Endothelial cell of umbilical vein (primary cell): Measurements from ENCODE around the gene SNTA1. TPM values are rescaled to one million over a fixed set of nuclear protein-coding genes. Genes with fewer than 3 reads are reported as not detected.
A peak's percentile ranks its signal among the peaks of the same experiment; 100 is the strongest.

Experiments
- BruUV-seq: library from RNA; stranded (reverse); fragments of 400-500 nt; replicated peaks from 2 replicates; lab custom pipeline; 2021; lab: Mats Ljungman, UMichigan
- CTCF ChIA-PET: fragments of 300-600, 350-600 bp; sonication (Branson Sonifier 250); formaldehyde crosslinking; loops from one replicate; lab custom pipeline; 2021; ENCODE audit warnings: antibody characterized with exemption, inconsistent platforms; lab: Charles Lee
- POLR2A ChIA-PET: fragments of 300-600, 350-600 bp; sonication (Branson Sonifier 250); formaldehyde crosslinking; loops from one replicate; lab custom pipeline; 2021; ENCODE audit warnings: antibody characterized with exemption, inconsistent platforms; lab: Charles Lee
- DNase-seq: peaks from one replicate; pipeline ENCODE4 v3.0.0-alpha.2; 2011; ENCODE audit warnings: low read depth, low spot score
- FAIRE-seq: peaks from 2 replicates; lab custom pipeline; 2011; peaks lifted over from hg19 to GRCh38; lab: Jason Lieb, UNC
- H2AFZ ChIP-seq: 2 replicates; pipeline ENCODE4 v1.6.0; 2012; ENCODE audit warnings: low read depth, low read length, control low read depth, inconsistent platforms
- H3K27ac ChIP-seq: 2 replicates; pipeline ENCODE4 v1.5.1; 2011; ENCODE audit warnings: low read depth, mild to moderate bottlenecking, control low read depth, low read length, moderate library complexity; ENCODE audit not compliant: insufficient read depth
- H3K27me3 ChIP-seq, 2 experiments: 2 replicates each; pipeline versions ENCODE4 v1.6.0 to v1.6.1; 2011; ENCODE audit warnings: low read length in 2 of 2, mixed read lengths in 1 of 2; ENCODE audit not compliant: control insufficient read depth in 2 of 2, insufficient read depth in 2 of 2
- H3K36me3 ChIP-seq, 2 experiments: 2 replicates in 1 of 2; 3 replicates in 1 of 2; pipeline ENCODE4 v1.5.1; 2011; ENCODE audit warnings: low read length in 2 of 2, mild to moderate bottlenecking in 1 of 2, moderate library complexity in 1 of 2; ENCODE audit not compliant: control insufficient read depth in 2 of 2, insufficient read depth in 2 of 2; ENCODE audit errors: extremely low read depth in 1 of 2
- H3K4me1 ChIP-seq: 3 replicates; pipeline ENCODE4 v1.5.1; 2011; ENCODE audit warnings: mild to moderate bottlenecking, low read length; ENCODE audit not compliant: control insufficient read depth, insufficient read depth; ENCODE audit errors: extremely low read depth
- H3K4me2 ChIP-seq: 2 replicates; pipeline ENCODE4 v1.6.1; 2011; ENCODE audit warnings: low read length, control low read depth, mixed read lengths; ENCODE audit not compliant: insufficient read depth
- H3K4me3 ChIP-seq, 3 experiments: fragments of 200-600 bp in 1 of 3; sonication (generic), shearing (Covaris generic) in 1 of 3; replicated peaks in 1 of 3; 2 replicates each; pipeline ENCODE4 v1.5.1; 2011 to 2016; ENCODE audit warnings: control low read depth in 3 of 3, low read length in 3 of 3, mild to moderate bottlenecking in 2 of 3, inconsistent platforms in 1 of 3, low read depth in 1 of 3, moderate library complexity in 1 of 3; ENCODE audit not compliant: insufficient read depth in 1 of 3
- H3K79me2 ChIP-seq: 2 replicates; pipeline ENCODE4 v1.6.0; 2012; ENCODE audit warnings: low read length, inconsistent platforms; ENCODE audit not compliant: control insufficient read depth, insufficient read depth
- H3K9ac ChIP-seq: replicated peaks from 2 replicates; pipeline ENCODE3; 2011; ENCODE audit warnings: low read length, control low read depth; ENCODE audit not compliant: insufficient read depth; ENCODE audit errors: extremely low read depth
- H3K9me1 ChIP-seq: replicated peaks from 3 replicates; pipeline ENCODE4 v1.6.0; 2011; ENCODE audit warnings: mild to moderate bottlenecking, low read length; ENCODE audit not compliant: control insufficient read depth, insufficient read depth; ENCODE audit errors: extremely low read depth
- H3K9me3 ChIP-seq: replicated peaks from 2 replicates; pipeline ENCODE4 v1.5.1; 2012; ENCODE audit warnings: low read length, inconsistent platforms; ENCODE audit not compliant: control insufficient read depth, insufficient read depth
- H4K20me1 ChIP-seq: replicated peaks from 2 replicates; pipeline ENCODE3; 2011; ENCODE audit warnings: mild to moderate bottlenecking, low read length; ENCODE audit not compliant: control insufficient read depth, insufficient read depth; ENCODE audit errors: extremely low read depth
- EZH2 ChIP-seq: IDR thresholded peaks from 2 replicates; pipeline ENCODE4 v1.6.1; 2012; ENCODE audit warnings: borderline replicate concordance, low read depth, mild to moderate bottlenecking, moderate library complexity, low read length, inconsistent platforms; ENCODE audit not compliant: severe bottlenecking
- FOS ChIP-seq: IDR thresholded peaks from 2 replicates; pipeline ENCODE4 v1.6.1; 2011; ENCODE audit warnings: mild to moderate bottlenecking, low read length, moderate library complexity, borderline replicate concordance; ENCODE audit not compliant: insufficient read depth
- GATA2 ChIP-seq: IDR thresholded peaks from 2 replicates; pipeline ENCODE4 v1.7.0; 2011; ENCODE audit warnings: low read depth, mild to moderate bottlenecking, moderate library complexity, mixed read lengths, low read length; ENCODE audit not compliant: insufficient read length, insufficient read depth
- JUN ChIP-seq: IDR thresholded peaks from 2 replicates; pipeline ENCODE4 v1.6.1; 2011; ENCODE audit warnings: borderline replicate concordance, low read depth; ENCODE audit not compliant: insufficient read length, insufficient read depth
- MYC ChIP-seq: IDR thresholded peaks from one replicate; pipeline ENCODE4 v1.6.1; 2011; ENCODE audit warnings: mild to moderate bottlenecking, low read depth, low read length
- POLR2A ChIP-seq: IDR thresholded peaks from 2 replicates; pipeline ENCODE4 v1.6.1; 2012; ENCODE audit warnings: low read depth, mild to moderate bottlenecking, control low read depth, low read length
- POLR2AphosphoS5 ChIP-seq: IDR thresholded peaks from 2 replicates; pipeline ENCODE4 v1.6.1; 2012; ENCODE audit warnings: low read depth, mild to moderate bottlenecking, control low read depth, low read length, moderate library complexity; ENCODE audit not compliant: insufficient read depth
- dilution Hi-C: fragments of 300-500 bp; cut with MboI; formaldehyde crosslinking; loops from one replicate; pipeline ENCODE4 v1.15.0; 2019; ENCODE audit warnings: low sequenced_read_pairs; ENCODE audit not compliant: extremely low pct_ligation_motif_present
- intact Hi-C: fragments of 100-400 bp; cut with micrococcal nuclease; formaldehyde crosslinking; loops from one replicate; pipeline ENCODE4 v1.10.0; 2022
- polyA plus RNA-seq, 4 experiments: library from polyadenylated mRNA; depleted of rRNA in 3 of 4; stranded (reverse) in 3 of 4; unstranded in 1 of 4; fragments of >200 nt; gene quantifications; 2 replicates each; pipeline versions ENCODE4 v1.2.1 to v1.2.3, GENCODE V29; 2011 to 2012; ENCODE audit warnings: missing spikeins in 1 of 4
- total RNA-seq: library from RNA; stranded (reverse); gene quantifications from 2 replicates; pipeline ENCODE4 v1.2.3, GENCODE V29; 2021
- TF ChIP-seq, protein P1 (sequence below), 2 donors: IDR thresholded peaks; 1 replicate in 1 of 2; 2 replicates in 1 of 2; pipeline ENCODE4 v1.5.1; 2011; ENCODE audit warnings: low read length in 2 of 2, mild to moderate bottlenecking in 2 of 2, moderate library complexity in 2 of 2, control low read depth in 1 of 2, inconsistent platforms in 1 of 2, low read depth in 1 of 2; ENCODE audit not compliant: insufficient read depth in 1 of 2; ENCODE audit errors: extremely low read depth in 1 of 2
- TF ChIP-seq, protein P2 (sequence below): IDR thresholded peaks from 2 replicates; pipeline ENCODE4 v1.6.1; 2011; ENCODE audit not compliant: insufficient read depth, insufficient read length

Gene SNTA1
- total and polyA plus RNA-seq, 2 donors (not counting 3 experiments of a cell fraction or from before 2014, with no cell fraction given) = 5.2 to 6.0 TPM

DNA sequence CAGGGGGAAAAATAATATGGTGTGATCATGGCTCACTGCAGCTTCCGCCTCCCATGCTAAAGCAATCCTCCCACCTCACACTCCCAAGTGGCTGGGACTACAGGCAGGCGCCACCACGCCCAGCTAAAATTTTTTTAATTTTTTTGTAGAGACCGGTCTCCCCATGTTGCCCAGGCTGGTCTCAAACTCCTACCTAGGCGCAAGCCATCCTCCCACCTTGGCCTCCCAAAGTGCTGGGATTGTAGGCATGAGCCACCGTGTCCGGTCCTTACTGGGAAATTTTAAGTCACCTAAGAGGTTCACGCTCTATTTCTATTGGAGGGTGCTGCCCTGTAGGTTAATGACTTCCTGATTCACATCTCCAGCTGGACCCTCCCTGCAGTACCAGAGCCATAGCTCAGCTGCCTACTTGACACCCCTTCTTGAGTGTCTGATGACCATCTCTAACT is 41.6 kb downstream of the SNTA1 start:
- H3K4me3 ChIP-seq = peak overlapping the region; percentile 44 to 81 (median 76)
- no peaks in the 10 kb centered on the region for H3K9me3 ChIP-seq
- H3K4me1 ChIP-seq = peaks cover 10% of the 10 kb centered on the region
- H2AFZ ChIP-seq = peak overlapping the region; percentile 65
- peaks cover 38% of the 10 kb centered on the region for H3K79me2 ChIP-seq
- intact Hi-C loops = loop anchor here (1.0 kb wide), 1 partner anchor 251 kb away; no protein-coding TSS in a partner anchor
- no peaks in the 10 kb centered on the region for H4K20me1 ChIP-seq
- ChIA-PET POLR2A (no interaction called here), CTCF (interaction anchor here (0.5 to 2.5 kb wide), 5 partner anchors 10 to 266 kb away, joined by 3 to 11 read pairs (median 4); no protein-coding TSS in a partner anchor)
- no peaks in the 10 kb centered on the region for H3K36me3 ChIP-seq
- DNase-seq = no peak
- H3K4me2 ChIP-seq = peak overlapping the region; percentile 78
- no peak for FAIRE-seq
- no peak overlapping the region for H3K27ac ChIP-seq
- dilution Hi-C loops = no loop called here
- TSS peak; percentile 68 for BruUV-seq
- TF ChIP-seq POLR2A (no peak), POLR2AphosphoS5 (no peak), FOS (no peak), EZH2 (no peak), JUN (no peak), GATA2 (no peak), MYC (no peak)
- TF ChIP-seq, protein P1, sequence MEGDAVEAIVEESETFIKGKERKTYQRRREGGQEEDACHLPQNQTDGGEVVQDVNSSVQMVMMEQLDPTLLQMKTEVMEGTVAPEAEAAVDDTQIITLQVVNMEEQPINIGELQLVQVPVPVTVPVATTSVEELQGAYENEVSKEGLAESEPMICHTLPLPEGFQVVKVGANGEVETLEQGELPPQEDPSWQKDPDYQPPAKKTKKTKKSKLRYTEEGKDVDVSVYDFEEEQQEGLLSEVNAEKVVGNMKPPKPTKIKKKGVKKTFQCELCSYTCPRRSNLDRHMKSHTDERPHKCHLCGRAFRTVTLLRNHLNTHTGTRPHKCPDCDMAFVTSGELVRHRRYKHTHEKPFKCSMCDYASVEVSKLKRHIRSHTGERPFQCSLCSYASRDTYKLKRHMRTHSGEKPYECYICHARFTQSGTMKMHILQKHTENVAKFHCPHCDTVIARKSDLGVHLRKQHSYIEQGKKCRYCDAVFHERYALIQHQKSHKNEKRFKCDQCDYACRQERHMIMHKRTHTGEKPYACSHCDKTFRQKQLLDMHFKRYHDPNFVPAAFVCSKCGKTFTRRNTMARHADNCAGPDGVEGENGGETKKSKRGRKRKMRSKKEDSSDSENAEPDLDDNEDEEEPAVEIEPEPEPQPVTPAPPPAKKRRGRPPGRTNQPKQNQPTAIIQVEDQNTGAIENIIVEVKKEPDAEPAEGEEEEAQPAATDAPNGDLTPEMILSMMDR (IDR thresholded peaks at IDR 0.05; ENCODE audit: extremely low read depth in 1 of 2, insufficient read depth in 1 of 2, low read depth in 1 of 2, low read length in 2 of 2) = no peak
- TF ChIP-seq, protein P2, sequence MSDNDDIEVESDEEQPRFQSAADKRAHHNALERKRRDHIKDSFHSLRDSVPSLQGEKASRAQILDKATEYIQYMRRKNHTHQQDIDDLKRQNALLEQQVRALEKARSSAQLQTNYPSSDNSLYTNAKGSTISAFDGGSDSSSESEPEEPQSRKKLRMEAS = no peak
- H3K9me1 ChIP-seq = no peaks in the 10 kb centered on the region
- H3K9ac ChIP-seq = peak overlapping the region; percentile 75
- no peaks in the 10 kb centered on the region for H3K27me3 ChIP-seq
